Nephron progenitor cell (in vitro differentiated cells): ENCODE measurements around the gene ITGB6.

ENCODE experiments used
- DNase-seq: peaks from one replicate; pipeline ENCODE4 v3.0.0; 2021
- H3K27ac Mint-ChIP-seq: 2 replicates; pipeline ENCODE4 v1.8.0; 2021; ENCODE audit warnings: mild to moderate bottlenecking, moderate library complexity, mixed read lengths
- H3K27me3 Mint-ChIP-seq: 2 replicates; pipeline ENCODE4 v1.8.0; 2021; ENCODE audit warnings: mild to moderate bottlenecking, low read depth, mixed read lengths; ENCODE audit not compliant: poor library complexity
- H3K36me3 Mint-ChIP-seq: 2 replicates; pipeline ENCODE4 v1.8.0; 2021; ENCODE audit warnings: low read depth, mixed read lengths
- H3K4me1 Mint-ChIP-seq: 2 replicates; pipeline ENCODE4 v1.8.0; 2021; ENCODE audit warnings: mixed read lengths
- H3K4me3 Mint-ChIP-seq: 2 replicates; pipeline ENCODE4 v1.8.0; 2021; ENCODE audit warnings: mild to moderate bottlenecking, moderate library complexity, mixed read lengths
- H3K9me3 Mint-ChIP-seq: 2 replicates; pipeline ENCODE4 v1.8.0; 2021; ENCODE audit warnings: mild to moderate bottlenecking, moderate library complexity, mixed read lengths
- TF ChIP-seq, protein P1 (sequence below): fragments of 200-600 bp; sonication (generic); IDR thresholded peaks from 2 replicates; pipeline ENCODE4 v1.5.0; 2021; ENCODE audit warnings: antibody characterized with exemption

ITGB6 gene

GRCh38 chr2:160241251-160242137 lies 41.4 kb upstream of the ITGB6 start:
- Mint-ChIP-seq H3K27ac (no peak overlapping the region), H3K4me3 (no peak overlapping the region), H3K4me1 (peaks cover 77% of the 10 kb centered on the region), H3K27me3 (no peaks in the 10 kb centered on the region), H3K9me3 (no peaks in the 10 kb centered on the region), H3K36me3 (no peaks in the 10 kb centered on the region)
- DNase-seq, result no peak
- TF ChIP-seq, protein P1, sequence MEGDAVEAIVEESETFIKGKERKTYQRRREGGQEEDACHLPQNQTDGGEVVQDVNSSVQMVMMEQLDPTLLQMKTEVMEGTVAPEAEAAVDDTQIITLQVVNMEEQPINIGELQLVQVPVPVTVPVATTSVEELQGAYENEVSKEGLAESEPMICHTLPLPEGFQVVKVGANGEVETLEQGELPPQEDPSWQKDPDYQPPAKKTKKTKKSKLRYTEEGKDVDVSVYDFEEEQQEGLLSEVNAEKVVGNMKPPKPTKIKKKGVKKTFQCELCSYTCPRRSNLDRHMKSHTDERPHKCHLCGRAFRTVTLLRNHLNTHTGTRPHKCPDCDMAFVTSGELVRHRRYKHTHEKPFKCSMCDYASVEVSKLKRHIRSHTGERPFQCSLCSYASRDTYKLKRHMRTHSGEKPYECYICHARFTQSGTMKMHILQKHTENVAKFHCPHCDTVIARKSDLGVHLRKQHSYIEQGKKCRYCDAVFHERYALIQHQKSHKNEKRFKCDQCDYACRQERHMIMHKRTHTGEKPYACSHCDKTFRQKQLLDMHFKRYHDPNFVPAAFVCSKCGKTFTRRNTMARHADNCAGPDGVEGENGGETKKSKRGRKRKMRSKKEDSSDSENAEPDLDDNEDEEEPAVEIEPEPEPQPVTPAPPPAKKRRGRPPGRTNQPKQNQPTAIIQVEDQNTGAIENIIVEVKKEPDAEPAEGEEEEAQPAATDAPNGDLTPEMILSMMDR, result no peak

DNA sequence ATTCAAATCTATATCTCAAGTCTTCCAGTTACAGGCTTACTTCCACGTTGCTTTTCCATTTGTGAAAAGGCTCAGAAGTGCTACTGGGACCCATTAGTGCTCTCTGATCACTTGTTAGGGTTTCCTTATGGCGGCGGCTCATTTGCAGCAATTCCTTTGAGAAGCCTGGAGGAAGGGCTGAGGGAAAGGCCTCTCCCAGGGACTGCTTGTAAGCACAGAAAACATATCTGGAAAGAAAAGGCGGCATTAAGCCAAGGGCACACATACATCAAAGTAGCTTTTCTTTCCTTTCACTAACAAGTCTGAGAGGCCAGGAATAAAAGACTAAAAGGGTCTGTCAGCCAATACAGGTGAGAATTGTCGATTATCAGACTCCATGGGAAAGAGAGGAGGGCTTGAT lies 39.4 kb upstream of the ITGB6 start:
- no peak for DNase-seq
- Mint-ChIP-seq H3K27ac (no peak overlapping the region), H3K4me3 (no peak overlapping the region), H3K27me3 (no peaks in the 10 kb centered on the region), H3K4me1 (peaks cover 58% of the 10 kb centered on the region), H3K36me3 (no peaks in the 10 kb centered on the region), H3K9me3 (no peaks in the 10 kb centered on the region)
- TF ChIP-seq, protein P1, result no peak

DNA sequence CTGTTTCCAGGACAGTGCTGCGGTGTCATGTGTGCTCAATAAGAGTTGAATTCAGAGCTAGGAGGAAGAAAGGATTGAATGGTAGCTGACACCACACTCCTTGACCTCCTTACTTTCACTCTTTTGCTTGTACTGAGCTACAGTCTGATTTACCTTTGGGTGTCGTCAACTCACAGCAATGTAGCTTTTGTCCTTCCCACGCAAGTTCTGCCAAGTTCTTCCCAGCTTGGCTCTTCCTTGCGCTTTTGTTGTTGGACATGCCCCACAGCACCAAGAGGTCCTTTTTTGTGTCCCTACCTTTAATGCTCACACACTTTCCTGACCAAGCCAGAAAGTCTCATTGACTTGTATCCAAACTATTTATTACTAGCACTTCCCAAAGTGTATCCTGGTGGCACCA lies 38.3 kb upstream of the ITGB6 start:
- no peaks in the 10 kb centered on the region for H3K36me3 Mint-ChIP-seq
- TF ChIP-seq, protein P1, result no peak
- no peaks in the 10 kb centered on the region for H3K9me3 Mint-ChIP-seq
- DNase-seq, result no peak
- no peak overlapping the region for H3K27ac Mint-ChIP-seq
- H3K27me3 Mint-ChIP-seq, result no peaks in the 10 kb centered on the region
- peaks cover 50% of the 10 kb centered on the region for H3K4me1 Mint-ChIP-seq
- H3K4me3 Mint-ChIP-seq, result no peak overlapping the region

GRCh38 chr2:160232905-160233475 lies 32.9 kb upstream of the ITGB6 start:
- Mint-ChIP-seq H3K27me3 (no peaks in the 10 kb centered on the region), H3K4me1 (peaks cover 24% of the 10 kb centered on the region), H3K9me3 (no peaks in the 10 kb centered on the region), H3K36me3 (no peaks in the 10 kb centered on the region), H3K4me3 (no peak overlapping the region), H3K27ac (no peak overlapping the region)
- DNase-seq, result no peak
- TF ChIP-seq, protein P1, result no peak

GRCh38 chr2:160229591-160229990 lies 29.5 kb upstream of the ITGB6 start:
- DNase-seq, result no peak
- peak overlapping the region; percentile 27 for H3K27ac Mint-ChIP-seq
- no peaks in the 10 kb centered on the region for H3K27me3 Mint-ChIP-seq
- H3K4me3 Mint-ChIP-seq, result no peak overlapping the region
- H3K36me3 Mint-ChIP-seq, result no peaks in the 10 kb centered on the region
- TF ChIP-seq, protein P1, result no peak
- H3K9me3 Mint-ChIP-seq, result no peaks in the 10 kb centered on the region
- H3K4me1 Mint-ChIP-seq, result peaks cover 46% of the 10 kb centered on the region
